Osteocyte (in vitro differentiated cells): ENCODE measurements around the gene IDH3B. TPM values are rescaled to one million over a fixed set of nuclear protein-coding genes. Genes with fewer than 3 reads are reported as not detected.
A peak's percentile ranks its signal among the peaks of the same experiment; 100 is the strongest.

Source experiments
- DNase-seq: peaks from one replicate; pipeline ENCODE4 v3.0.0; 2021; ENCODE audit warnings: mixed read lengths; ENCODE audit not compliant: unreplicated experiment; ENCODE audit errors: extremely low spot score
- H3K27ac Mint-ChIP-seq: one replicate; pipeline ENCODE4 v1.8.0; 2021; ENCODE audit warnings: mild to moderate bottlenecking, mixed read lengths; ENCODE audit not compliant: unreplicated experiment
- H3K27me3 Mint-ChIP-seq: one replicate; pipeline ENCODE4 v1.8.0; 2021; ENCODE audit warnings: mixed read lengths; ENCODE audit not compliant: unreplicated experiment
- H3K36me3 Mint-ChIP-seq: one replicate; pipeline ENCODE4 v1.8.0; 2021; ENCODE audit warnings: mixed read lengths; ENCODE audit not compliant: unreplicated experiment
- H3K4me1 Mint-ChIP-seq: one replicate; pipeline ENCODE4 v1.8.0; 2021; ENCODE audit warnings: mixed read lengths; ENCODE audit not compliant: unreplicated experiment
- H3K4me3 Mint-ChIP-seq: one replicate; pipeline ENCODE4 v1.8.0; 2021; ENCODE audit warnings: mild to moderate bottlenecking, moderate library complexity, mixed read lengths; ENCODE audit not compliant: unreplicated experiment
- H3K9me3 Mint-ChIP-seq: one replicate; pipeline ENCODE4 v1.8.0; 2021; ENCODE audit warnings: mixed read lengths; ENCODE audit not compliant: unreplicated experiment
- total RNA-seq: library from RNA; stranded (reverse); gene quantifications from 2 replicates; pipeline ENCODE4 v1.2.1, GENCODE V29; 2021
- TF ChIP-seq, protein P1 (sequence below): fragments of 200-600 bp; sonication (generic); IDR thresholded peaks from 2 replicates; pipeline ENCODE4 v1.5.0; 2021; ENCODE audit warnings: antibody characterized with exemption, mild to moderate bottlenecking, moderate library complexity

Gene IDH3B
- total RNA-seq, 1 donor from 2014 or later, result 86.6 TPM

DNA sequence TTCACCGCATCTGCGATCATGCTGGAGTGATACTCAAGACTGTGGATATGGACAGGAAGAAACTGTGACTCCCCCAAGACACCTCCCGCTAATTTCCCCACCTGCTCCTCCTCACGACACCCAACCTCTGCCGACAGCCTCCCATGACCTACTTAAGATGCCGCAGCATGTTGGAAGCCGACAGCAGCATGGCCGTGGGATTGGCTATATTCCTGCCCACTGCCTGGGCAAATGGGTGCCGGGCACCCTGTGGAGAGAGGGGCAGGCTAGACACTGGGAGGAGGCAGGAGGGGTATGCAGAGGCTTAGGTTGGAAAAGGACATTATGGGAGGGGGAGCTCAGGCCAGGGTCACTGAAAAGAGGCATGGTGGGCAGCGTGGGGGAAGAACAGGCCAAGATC is 4.5 kb downstream of the IDH3B start:
- H3K36me3 Mint-ChIP-seq, result peaks cover 55% of the 10 kb centered on the region
- peaks cover 20% of the 10 kb centered on the region for H3K4me1 Mint-ChIP-seq
- no peak overlapping the region for H3K4me3 Mint-ChIP-seq
- no peaks in the 10 kb centered on the region for H3K9me3 Mint-ChIP-seq
- DNase-seq, result no peak
- no peak overlapping the region for H3K27ac Mint-ChIP-seq
- no peaks in the 10 kb centered on the region for H3K27me3 Mint-ChIP-seq
- TF ChIP-seq, protein P1, sequence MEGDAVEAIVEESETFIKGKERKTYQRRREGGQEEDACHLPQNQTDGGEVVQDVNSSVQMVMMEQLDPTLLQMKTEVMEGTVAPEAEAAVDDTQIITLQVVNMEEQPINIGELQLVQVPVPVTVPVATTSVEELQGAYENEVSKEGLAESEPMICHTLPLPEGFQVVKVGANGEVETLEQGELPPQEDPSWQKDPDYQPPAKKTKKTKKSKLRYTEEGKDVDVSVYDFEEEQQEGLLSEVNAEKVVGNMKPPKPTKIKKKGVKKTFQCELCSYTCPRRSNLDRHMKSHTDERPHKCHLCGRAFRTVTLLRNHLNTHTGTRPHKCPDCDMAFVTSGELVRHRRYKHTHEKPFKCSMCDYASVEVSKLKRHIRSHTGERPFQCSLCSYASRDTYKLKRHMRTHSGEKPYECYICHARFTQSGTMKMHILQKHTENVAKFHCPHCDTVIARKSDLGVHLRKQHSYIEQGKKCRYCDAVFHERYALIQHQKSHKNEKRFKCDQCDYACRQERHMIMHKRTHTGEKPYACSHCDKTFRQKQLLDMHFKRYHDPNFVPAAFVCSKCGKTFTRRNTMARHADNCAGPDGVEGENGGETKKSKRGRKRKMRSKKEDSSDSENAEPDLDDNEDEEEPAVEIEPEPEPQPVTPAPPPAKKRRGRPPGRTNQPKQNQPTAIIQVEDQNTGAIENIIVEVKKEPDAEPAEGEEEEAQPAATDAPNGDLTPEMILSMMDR, result no peak

DNA sequence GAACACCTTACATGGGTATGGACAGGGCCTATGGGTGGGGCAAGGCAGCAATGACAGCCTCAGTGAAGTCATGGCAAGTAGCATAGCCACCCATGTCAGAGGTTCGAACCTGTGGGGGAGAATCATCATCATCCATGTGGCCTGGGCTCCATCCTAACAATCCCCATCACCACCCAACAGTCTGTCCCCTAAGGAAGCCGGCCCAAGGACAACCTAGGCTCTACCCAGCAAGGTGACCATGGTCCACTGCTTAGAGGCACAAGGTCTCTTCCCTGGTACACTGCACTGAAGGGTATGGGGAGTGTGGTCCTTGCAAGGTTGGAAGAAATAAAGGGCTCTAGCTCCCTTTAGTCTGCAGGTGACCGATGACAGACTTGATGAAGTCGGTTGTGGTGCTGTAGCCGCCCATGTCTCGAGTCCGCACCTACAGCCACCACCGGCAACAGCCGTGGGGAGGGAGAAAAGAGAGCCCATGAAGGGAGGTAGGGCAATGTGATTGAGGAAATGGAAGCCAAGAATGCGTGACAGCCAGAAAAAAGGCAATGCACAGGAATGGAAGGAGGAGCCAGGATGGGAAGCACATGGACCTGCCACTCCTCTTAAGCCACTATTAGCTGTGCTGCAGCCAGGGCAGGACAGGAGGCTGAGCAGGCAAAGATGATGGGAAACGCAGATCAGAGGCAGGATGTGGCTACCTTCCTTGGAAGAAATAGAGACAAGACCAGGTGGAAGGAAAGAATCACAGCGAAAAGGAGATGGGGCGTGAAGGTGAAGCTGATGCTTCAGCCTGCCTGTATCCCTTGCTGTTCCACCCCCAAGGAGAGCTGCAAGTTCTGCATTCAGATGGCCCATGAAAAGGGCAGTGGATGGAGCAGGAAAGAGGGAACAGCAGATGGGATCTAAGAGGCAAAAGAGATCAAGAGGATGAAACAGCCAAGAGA is 5.3 kb downstream of the IDH3B start:
- no peak overlapping the region for H3K27ac Mint-ChIP-seq
- H3K36me3 Mint-ChIP-seq, result peaks cover 55% of the 10 kb centered on the region
- TF ChIP-seq, protein P1, result no peak
- no peaks in the 10 kb centered on the region for H3K9me3 Mint-ChIP-seq
- H3K4me3 Mint-ChIP-seq, result no peak overlapping the region
- H3K27me3 Mint-ChIP-seq, result no peaks in the 10 kb centered on the region
- H3K4me1 Mint-ChIP-seq, result peaks cover 21% of the 10 kb centered on the region
- no peak for DNase-seq

DNA sequence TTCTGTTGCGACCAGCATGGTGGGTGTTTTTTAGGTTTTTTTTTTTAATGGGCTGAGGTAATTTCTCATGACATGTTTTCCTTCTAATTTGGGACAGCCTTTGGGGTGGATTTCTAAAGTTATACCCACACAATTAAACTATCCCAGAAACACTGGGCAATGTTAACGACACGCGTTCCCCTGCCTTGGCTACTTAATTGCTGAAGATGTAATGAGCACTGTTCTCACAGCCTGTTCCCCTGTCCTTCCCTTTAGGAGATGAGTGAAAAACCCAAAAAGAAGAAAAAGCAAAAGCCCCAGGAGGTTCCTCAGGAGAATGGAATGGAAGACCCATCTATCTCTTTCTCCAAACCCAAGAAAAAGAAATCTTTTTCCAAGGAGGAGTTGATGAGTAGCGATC is 6.3 kb downstream of the IDH3B start:
- no peaks in the 10 kb centered on the region for H3K9me3 Mint-ChIP-seq
- H3K27me3 Mint-ChIP-seq, result no peaks in the 10 kb centered on the region
- TF ChIP-seq, protein P1, result no peak
- DNase-seq, result no peak
- H3K4me3 Mint-ChIP-seq, result peak overlapping the region; percentile 6
- peaks cover 20% of the 10 kb centered on the region for H3K4me1 Mint-ChIP-seq
- H3K27ac Mint-ChIP-seq, result no peak overlapping the region
- H3K36me3 Mint-ChIP-seq, result peaks cover 55% of the 10 kb centered on the region

DNA sequence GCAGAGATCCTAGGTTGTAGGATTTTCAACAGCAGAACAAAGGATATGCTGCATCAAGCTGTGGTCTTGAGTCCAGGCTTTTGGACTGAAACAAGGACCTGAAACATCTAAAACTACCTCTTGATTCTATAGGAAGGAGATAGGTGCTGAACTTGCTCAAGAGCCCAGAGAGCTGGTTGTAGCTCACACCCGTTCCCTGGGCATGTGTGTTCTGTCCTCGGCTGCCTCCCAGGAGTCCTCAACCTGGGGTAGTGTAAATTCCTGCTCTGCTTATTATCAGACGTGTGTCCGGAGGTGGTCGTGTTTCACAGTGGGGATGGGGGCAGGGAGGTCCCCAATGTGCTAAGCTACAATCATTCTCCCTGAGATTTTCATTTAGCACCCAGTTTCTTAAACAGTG is 6.8 kb downstream of the IDH3B start:
- Mint-ChIP-seq H3K36me3 (peaks cover 54% of the 10 kb centered on the region), H3K4me1 (peaks cover 19% of the 10 kb centered on the region), H3K27ac (no peak overlapping the region), H3K9me3 (no peaks in the 10 kb centered on the region), H3K4me3 (peak overlapping the region; percentile 6), H3K27me3 (no peaks in the 10 kb centered on the region)
- no peak for DNase-seq
- TF ChIP-seq, protein P1, result no peak

DNA sequence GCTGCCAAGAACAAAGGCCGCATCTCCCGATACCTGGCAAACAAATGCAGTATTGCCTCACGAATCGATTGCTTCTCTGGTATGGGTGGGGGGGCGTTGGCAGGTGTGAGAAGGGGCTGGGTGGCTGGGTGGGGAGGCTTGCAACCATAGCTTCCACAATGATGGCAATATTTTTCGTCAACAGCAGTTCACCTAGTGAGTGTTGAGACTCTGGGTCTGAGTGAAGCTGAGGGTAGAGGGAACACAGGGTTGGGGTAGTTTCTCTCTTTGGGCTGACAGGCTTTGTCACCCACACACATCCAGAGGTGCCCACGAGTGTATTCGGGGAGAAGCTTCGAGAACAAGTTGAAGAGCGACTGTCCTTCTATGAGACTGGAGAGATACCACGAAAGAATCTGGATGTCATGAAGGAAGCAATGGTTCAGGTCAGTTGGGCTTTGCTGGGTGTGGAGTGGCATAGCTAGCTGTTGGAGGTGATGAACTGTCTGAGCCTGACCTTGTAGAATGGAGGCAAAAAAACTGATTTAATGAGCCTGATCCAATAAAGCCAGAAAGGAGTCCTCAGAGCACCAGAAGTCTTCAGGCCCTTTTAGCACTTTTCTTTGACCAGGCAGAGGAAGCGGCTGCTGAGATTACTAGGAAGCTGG is 7.4 kb downstream of the IDH3B start:
- H3K36me3 Mint-ChIP-seq, result peaks cover 48% of the 10 kb centered on the region
- no peak overlapping the region for H3K4me3 Mint-ChIP-seq
- TF ChIP-seq, protein P1, result no peak
- peaks cover 16% of the 10 kb centered on the region for H3K4me1 Mint-ChIP-seq
- H3K27ac Mint-ChIP-seq, result peak overlapping the region; percentile 2
- DNase-seq, result no peak
- H3K9me3 Mint-ChIP-seq, result no peaks in the 10 kb centered on the region
- no peaks in the 10 kb centered on the region for H3K27me3 Mint-ChIP-seq
